LNCaP clone FGC (cell line): ENCODE results near the gene NDUFA11.
A peak's percentile ranks its signal among the peaks of the same experiment; 100 is the strongest.

Experiments
- DNase-seq: peaks from one replicate; pipeline ENCODE4 v3.0.0-alpha.2; 2011; ENCODE audit warnings: low read depth
- H3K4me3 ChIP-seq: 2 replicates; pipeline ENCODE4 v1.5.1; 2011; ENCODE audit warnings: mild to moderate bottlenecking, low read depth, low read length, control low read depth
- CTCF ChIP-seq: IDR thresholded peaks from 2 replicates; pipeline ENCODE4 v1.5.1; 2012; ENCODE audit warnings: mild to moderate bottlenecking; ENCODE audit not compliant: control insufficient read depth, insufficient read depth; ENCODE audit errors: extremely low read depth

The NDUFA11 gene

GRCh38 chr19:5903624-5904351 is at the start of gene NDUFA11:
NDUFA11 (minus strand) TSS chr19:5903790; CDS start chr19:5903708, 82 bp downstream.
- H3K4me3 ChIP-seq, result peak within 1 kb of the TSS; percentile 77
- TF ChIP-seq CTCF, result no peak
- DNase-seq, result no peak

GRCh38 chr19:5953030-5953589 is 49.5 kb upstream of the NDUFA11 start:
- no peak for DNase-seq
- H3K4me3 ChIP-seq, result no peak overlapping the region
- TF ChIP-seq CTCF, result no peak

- no peak overlapping the region for H3K4me3 ChIP-seq
- DNase-seq, result no peak
- TF ChIP-seq CTCF, result no peak
Measured at GRCh38 chr19:5952193-5953029, 48.8 kb upstream of the NDUFA11 start.

- no peak for TF ChIP-seq CTCF
- DNase-seq, result no peak
- no peak overlapping the region for H3K4me3 ChIP-seq
Measured at GRCh38 chr19:5951338-5951861, 47.8 kb upstream of the NDUFA11 start.

GRCh38 chr19:5950741-5951140 is 47.2 kb upstream of the NDUFA11 start:
- TF ChIP-seq CTCF, result no peak
- DNase-seq, result no peak
- no peak overlapping the region for H3K4me3 ChIP-seq

GRCh38 chr19:5949792-5950305 is 46.3 kb upstream of the NDUFA11 start:
- H3K4me3 ChIP-seq, result no peak overlapping the region
- no peak for TF ChIP-seq CTCF
- DNase-seq, result no peak
